Stimulated activated naive CD8-positive, alpha-beta T cell treated with anti-CD3 and anti-CD28 coated beads, Interleukin-15, Interleukin-2, amounts not matched to agents 100 ng/mL and 50 ng/mL, for 24 hours (primary cell): Measurements from ENCODE around the gene TAF1B.

Source experiments
- H3K27ac Mint-ChIP-seq: one replicate; pipeline ENCODE4 v1.8.0; 2021; ENCODE audit warnings: mild to moderate bottlenecking, mixed read lengths
- H3K27me3 Mint-ChIP-seq: one replicate; pipeline ENCODE4 v1.8.0; 2021; ENCODE audit warnings: mixed read lengths
- H3K36me3 Mint-ChIP-seq: one replicate; pipeline ENCODE4 v1.8.0; 2021; ENCODE audit warnings: low read depth, mixed read lengths
- H3K4me1 Mint-ChIP-seq: one replicate; pipeline ENCODE4 v1.8.0; 2021; ENCODE audit warnings: low read depth, mixed read lengths
- H3K4me3 Mint-ChIP-seq: one replicate; pipeline ENCODE4 v1.8.0; 2021; ENCODE audit warnings: mild to moderate bottlenecking, mixed read lengths
- H3K9me3 Mint-ChIP-seq: one replicate; pipeline ENCODE4 v1.8.0; 2021; ENCODE audit warnings: mixed read lengths

The TAF1B gene

GRCh38 chr2:9805435-9806297 lies 37.6 kb upstream of the TAF1B start:
- Mint-ChIP-seq H3K9me3 (no peaks in the 10 kb centered on the region), H3K4me3 (no peak overlapping the region), H3K4me1 (peaks cover 7% of the 10 kb centered on the region), H3K27me3 (no peaks in the 10 kb centered on the region), H3K27ac (peak overlapping the region; percentile 31), H3K36me3 (no peaks in the 10 kb centered on the region)

- Mint-ChIP-seq H3K4me1 (peaks cover 3% of the 10 kb centered on the region), H3K9me3 (no peaks in the 10 kb centered on the region), H3K4me3 (no peak overlapping the region), H3K27me3 (no peaks in the 10 kb centered on the region), H3K27ac (peak overlapping the region; percentile 31), H3K36me3 (no peaks in the 10 kb centered on the region)
These were observed 37.0 kb upstream of the TAF1B start for GRCh38 chr2:9806298-9806610.

GRCh38 chr2:9806656-9807055 lies 36.6 kb upstream of the TAF1B start:
- no peak overlapping the region for H3K27ac Mint-ChIP-seq
- H3K9me3 Mint-ChIP-seq, result no peaks in the 10 kb centered on the region
- no peaks in the 10 kb centered on the region for H3K36me3 Mint-ChIP-seq
- H3K4me3 Mint-ChIP-seq, result no peak overlapping the region
- no peaks in the 10 kb centered on the region for H3K27me3 Mint-ChIP-seq
- no peaks in the 10 kb centered on the region for H3K4me1 Mint-ChIP-seq

- no peaks in the 10 kb centered on the region for H3K4me1 Mint-ChIP-seq
- no peaks in the 10 kb centered on the region for H3K9me3 Mint-ChIP-seq
These were observed 36.2 kb upstream of the TAF1B start for GRCh38 chr2:9807056-9807455.

GRCh38 chr2:9807555-9808305 lies 35.5 kb upstream of the TAF1B start:
- H3K4me3 Mint-ChIP-seq, result no peak overlapping the region
- no peak overlapping the region for H3K27ac Mint-ChIP-seq
- no peaks in the 10 kb centered on the region for H3K27me3 Mint-ChIP-seq

More at GRCh38 chr2:9807056-9807455, 36.2 kb upstream of the TAF1B start:
- Mint-ChIP-seq H3K4me3 (no peak overlapping the region), H3K27ac (no peak overlapping the region), H3K27me3 (no peaks in the 10 kb centered on the region), H3K36me3 (no peaks in the 10 kb centered on the region)

GRCh38 chr2:9808334-9809063 lies 34.8 kb upstream of the TAF1B start:
- no peaks in the 10 kb centered on the region for H3K36me3 Mint-ChIP-seq
- H3K4me1 Mint-ChIP-seq, result no peaks in the 10 kb centered on the region
- H3K27me3 Mint-ChIP-seq, result peaks cover 3% of the 10 kb centered on the region
- no peaks in the 10 kb centered on the region for H3K9me3 Mint-ChIP-seq
- no peak overlapping the region for H3K4me3 Mint-ChIP-seq
- no peak overlapping the region for H3K27ac Mint-ChIP-seq

More at GRCh38 chr2:9807555-9808305, 35.5 kb upstream of the TAF1B start:
- H3K4me1 Mint-ChIP-seq, result no peaks in the 10 kb centered on the region
- no peaks in the 10 kb centered on the region for H3K36me3 Mint-ChIP-seq
- no peaks in the 10 kb centered on the region for H3K9me3 Mint-ChIP-seq

GRCh38 chr2:9809064-9809356 lies 34.3 kb upstream of the TAF1B start:
- H3K27ac Mint-ChIP-seq, result no peak overlapping the region
- H3K27me3 Mint-ChIP-seq, result peaks cover 3% of the 10 kb centered on the region
- no peak overlapping the region for H3K4me3 Mint-ChIP-seq
- H3K36me3 Mint-ChIP-seq, result no peaks in the 10 kb centered on the region
- H3K9me3 Mint-ChIP-seq, result no peaks in the 10 kb centered on the region
- no peaks in the 10 kb centered on the region for H3K4me1 Mint-ChIP-seq

- Mint-ChIP-seq H3K27ac (no peak overlapping the region), H3K4me1 (no peaks in the 10 kb centered on the region), H3K27me3 (peaks cover 3% of the 10 kb centered on the region), H3K4me3 (no peak overlapping the region), H3K36me3 (no peaks in the 10 kb centered on the region), H3K9me3 (no peaks in the 10 kb centered on the region)
These were observed 33.7 kb upstream of the TAF1B start for GRCh38 chr2:9809448-9810088.

- peaks cover 5% of the 10 kb centered on the region for H3K4me1 Mint-ChIP-seq
- peaks cover 13% of the 10 kb centered on the region for H3K27me3 Mint-ChIP-seq
- H3K36me3 Mint-ChIP-seq, result no peaks in the 10 kb centered on the region
- H3K4me3 Mint-ChIP-seq, result no peak overlapping the region
- H3K27ac Mint-ChIP-seq, result no peak overlapping the region
- H3K9me3 Mint-ChIP-seq, result no peaks in the 10 kb centered on the region
These were observed 32.1 kb upstream of the TAF1B start for GRCh38 chr2:9811216-9811615.

GRCh38 chr2:9811679-9812511 lies 31.4 kb upstream of the TAF1B start:
- no peak overlapping the region for H3K4me3 Mint-ChIP-seq
- no peaks in the 10 kb centered on the region for H3K9me3 Mint-ChIP-seq
- H3K27ac Mint-ChIP-seq, result no peak overlapping the region

GRCh38 chr2:9812945-9813311 lies 30.3 kb upstream of the TAF1B start:
- Mint-ChIP-seq H3K27me3 (peaks cover 13% of the 10 kb centered on the region), H3K4me3 (no peak overlapping the region)

More at GRCh38 chr2:9811679-9812511, 31.4 kb upstream of the TAF1B start:
- H3K36me3 Mint-ChIP-seq, result no peaks in the 10 kb centered on the region
- H3K4me1 Mint-ChIP-seq, result peaks cover 6% of the 10 kb centered on the region
- peaks cover 13% of the 10 kb centered on the region for H3K27me3 Mint-ChIP-seq

GRCh38 chr2:9813312-9814128 lies 29.8 kb upstream of the TAF1B start:
- Mint-ChIP-seq H3K27ac (no peak overlapping the region), H3K9me3 (no peaks in the 10 kb centered on the region), H3K4me1 (peaks cover 6% of the 10 kb centered on the region), H3K27me3 (peaks cover 13% of the 10 kb centered on the region), H3K36me3 (no peaks in the 10 kb centered on the region), H3K4me3 (no peak overlapping the region)

More at GRCh38 chr2:9812945-9813311, 30.3 kb upstream of the TAF1B start:
- H3K27ac Mint-ChIP-seq, result no peak overlapping the region
- peaks cover 6% of the 10 kb centered on the region for H3K4me1 Mint-ChIP-seq
- H3K36me3 Mint-ChIP-seq, result no peaks in the 10 kb centered on the region
- H3K9me3 Mint-ChIP-seq, result no peaks in the 10 kb centered on the region

- no peaks in the 10 kb centered on the region for H3K9me3 Mint-ChIP-seq
These were observed 29.0 kb upstream of the TAF1B start for GRCh38 chr2:9814129-9814868.

More at GRCh38 chr2:9814129-9814868, 29.0 kb upstream of the TAF1B start:
- H3K27me3 Mint-ChIP-seq, result peaks cover 13% of the 10 kb centered on the region
- H3K36me3 Mint-ChIP-seq, result no peaks in the 10 kb centered on the region
- H3K4me1 Mint-ChIP-seq, result peaks cover 6% of the 10 kb centered on the region
- no peak overlapping the region for H3K4me3 Mint-ChIP-seq
- no peak overlapping the region for H3K27ac Mint-ChIP-seq
